NCI-H1092 (cell line): ENCODE data around the gene CFAP157.
"Not testable (repeated sequence)": the region's sequence is repeated elsewhere in the genome, so short reads cannot be mapped to it uniquely, and the experiment has no call there.

Experiments used
- DNase-seq: peaks from one replicate; lab custom pipeline; 2025; lab: John Stamatoyannopoulos, UW

The CFAP157 gene

GRCh38 chr9:127735530-127736185 lies 28.9 kb downstream of the CFAP157 start:
- DNase-seq: no peak

DNA sequence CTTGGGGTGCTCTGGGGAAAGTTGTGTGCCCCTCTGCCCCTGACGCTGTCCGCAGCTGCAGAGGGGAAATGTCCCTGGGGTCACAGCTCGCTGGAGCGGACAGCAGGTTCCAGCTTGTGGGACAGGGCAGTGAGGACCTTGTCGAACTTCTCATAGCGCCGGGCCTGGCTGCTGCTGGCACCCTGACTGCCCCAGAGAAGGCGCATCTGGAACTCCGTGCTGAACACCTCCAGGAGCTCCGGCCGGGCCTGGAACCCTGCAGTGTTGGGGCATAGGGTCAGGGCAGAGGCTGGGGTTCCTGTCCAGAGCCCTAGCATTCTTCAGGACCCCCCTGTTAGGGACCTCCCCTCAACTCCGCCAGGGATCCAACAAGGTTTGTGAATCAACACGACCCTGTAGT lies 31.9 kb downstream of the CFAP157 start:
- no peak for DNase-seq

DNA sequence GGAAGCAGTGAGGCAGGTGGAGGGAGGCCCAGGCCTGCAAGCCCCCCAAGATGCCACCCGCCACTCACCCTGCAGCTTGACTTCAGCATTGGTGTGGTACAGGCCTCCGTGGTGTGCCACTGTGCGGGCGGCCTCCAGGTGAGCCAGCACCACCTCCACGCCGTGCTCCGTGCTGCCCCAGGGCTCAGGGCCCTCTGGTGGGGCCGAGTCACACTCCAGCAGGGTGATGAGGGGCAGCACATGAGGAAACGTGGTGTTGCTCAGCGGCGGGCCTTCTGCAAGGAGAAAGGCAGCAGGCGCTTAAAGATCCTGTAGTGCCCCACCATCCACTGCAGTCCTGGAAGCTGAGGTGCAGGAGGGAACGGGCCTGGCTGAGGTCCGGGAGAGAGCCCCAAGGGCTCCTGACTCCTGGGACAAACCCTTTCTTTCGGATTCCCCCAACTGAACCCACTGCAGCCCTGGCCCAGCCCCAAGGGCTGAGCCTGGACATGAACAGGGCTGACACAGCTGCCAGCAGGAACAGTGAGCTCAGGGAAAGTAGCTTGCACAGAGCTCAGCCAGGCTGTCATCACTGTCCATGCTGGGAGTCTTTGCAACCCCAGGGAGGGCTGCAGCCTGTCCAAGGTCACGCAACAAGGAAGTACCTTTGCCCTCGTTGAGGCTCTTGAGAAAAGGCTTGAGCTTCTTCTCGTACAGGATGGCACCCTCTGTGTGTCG lies 33.0 kb downstream of the CFAP157 start:
- no peak for DNase-seq

GRCh38 chr9:127741831-127742434 lies 35.1 kb downstream of the CFAP157 start:
- no peak for DNase-seq

GRCh38 chr9:127742435-127743088 lies 35.8 kb downstream of the CFAP157 start:
- DNase-seq: no peak

DNA sequence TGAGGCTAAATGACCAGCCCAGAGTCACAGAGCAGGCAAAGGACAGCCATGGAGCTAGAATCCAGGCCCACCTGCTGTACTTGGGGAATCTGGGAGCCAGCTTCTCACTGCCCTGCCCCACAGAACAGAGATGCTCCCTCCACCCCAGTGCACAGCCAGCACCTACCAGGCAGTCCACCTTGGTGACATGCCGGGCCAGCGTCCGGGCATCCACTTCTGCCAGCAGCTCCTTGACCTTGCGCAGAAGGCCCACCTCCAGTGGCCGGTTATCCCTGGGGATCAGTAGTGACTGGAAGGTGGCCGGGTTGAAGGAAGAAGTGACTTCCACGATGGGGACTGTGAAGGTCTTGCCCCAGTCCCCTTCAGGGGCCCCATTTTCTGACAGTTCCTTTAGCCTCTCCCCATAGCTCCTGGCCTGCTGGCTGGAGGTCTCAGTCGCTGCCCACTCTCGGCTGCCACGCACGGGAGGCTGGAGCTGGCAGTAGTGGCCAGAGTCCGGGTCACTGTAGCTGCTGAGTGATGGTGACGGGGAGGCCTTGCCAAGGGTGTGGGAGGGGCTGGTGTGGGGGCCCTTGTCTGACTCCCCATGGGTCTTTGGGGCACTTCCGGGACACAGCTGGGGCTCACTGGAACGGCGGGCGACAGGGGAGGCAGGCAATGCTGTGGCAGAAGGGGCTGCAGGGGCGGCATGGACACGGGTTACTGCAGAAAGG lies 37.8 kb downstream of the CFAP157 start:
- DNase-seq: no peak

DNA sequence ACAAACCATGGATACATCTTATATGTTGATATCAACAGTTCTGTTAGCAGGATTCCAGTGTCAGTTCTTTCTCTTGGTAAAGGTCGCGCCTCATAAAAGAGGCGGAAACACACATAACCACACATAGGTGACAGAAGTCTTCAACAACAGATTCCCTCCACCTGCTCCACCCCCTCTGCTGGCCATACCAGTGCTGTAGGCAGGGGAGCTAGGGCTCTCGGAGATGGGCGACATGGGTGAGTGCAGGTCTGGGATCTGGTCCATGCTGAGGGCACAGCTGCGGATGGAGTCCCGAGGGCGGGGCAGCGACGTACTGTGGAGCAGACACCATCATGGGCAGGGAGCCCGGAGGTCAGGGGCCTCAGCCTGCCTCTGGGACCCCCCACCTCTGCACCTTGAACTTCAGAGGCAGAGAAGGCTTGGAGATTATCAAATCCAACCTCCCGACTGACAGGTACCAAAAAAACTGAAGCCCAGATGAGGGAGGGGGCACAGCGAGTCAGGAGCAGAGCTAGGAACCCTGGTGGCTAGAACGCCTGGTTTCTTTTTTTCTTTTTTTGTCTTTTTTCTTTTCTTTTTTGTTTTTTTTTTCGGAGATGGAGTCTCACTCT lies 40.3 kb downstream of the CFAP157 start:
- no peak for DNase-seq

GRCh38 chr9:127749090-127749787 lies 42.5 kb downstream of the CFAP157 start:
- DNase-seq: no peak

- no peak for DNase-seq
These were observed 44.7 kb downstream of the CFAP157 start for GRCh38 chr9:127751269-127752054.

DNA sequence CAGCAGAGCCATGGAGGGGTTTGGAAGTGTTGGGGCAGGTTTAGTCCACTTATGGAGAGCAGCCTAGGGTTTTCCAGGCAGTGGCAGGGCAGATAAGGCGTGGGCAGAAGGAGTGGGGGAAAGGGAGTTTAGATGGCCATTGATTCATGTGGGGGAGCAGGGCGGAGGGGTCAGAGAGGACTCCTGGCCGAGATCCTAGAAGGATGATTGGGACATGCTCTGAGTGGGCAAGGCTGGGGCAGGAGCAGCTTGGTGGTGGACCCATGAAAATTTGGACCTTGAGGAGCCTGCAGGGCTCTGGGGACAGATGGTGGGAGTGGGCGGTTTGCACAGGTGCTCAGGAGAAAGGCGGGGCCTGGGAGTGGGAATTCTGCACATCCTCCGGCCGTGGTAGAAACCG lies 46.4 kb downstream of the CFAP157 start:
- no peak for DNase-seq

- no peak for DNase-seq
These were observed 46.8 kb downstream of the CFAP157 start for GRCh38 chr9:127753622-127754021.

DNA sequence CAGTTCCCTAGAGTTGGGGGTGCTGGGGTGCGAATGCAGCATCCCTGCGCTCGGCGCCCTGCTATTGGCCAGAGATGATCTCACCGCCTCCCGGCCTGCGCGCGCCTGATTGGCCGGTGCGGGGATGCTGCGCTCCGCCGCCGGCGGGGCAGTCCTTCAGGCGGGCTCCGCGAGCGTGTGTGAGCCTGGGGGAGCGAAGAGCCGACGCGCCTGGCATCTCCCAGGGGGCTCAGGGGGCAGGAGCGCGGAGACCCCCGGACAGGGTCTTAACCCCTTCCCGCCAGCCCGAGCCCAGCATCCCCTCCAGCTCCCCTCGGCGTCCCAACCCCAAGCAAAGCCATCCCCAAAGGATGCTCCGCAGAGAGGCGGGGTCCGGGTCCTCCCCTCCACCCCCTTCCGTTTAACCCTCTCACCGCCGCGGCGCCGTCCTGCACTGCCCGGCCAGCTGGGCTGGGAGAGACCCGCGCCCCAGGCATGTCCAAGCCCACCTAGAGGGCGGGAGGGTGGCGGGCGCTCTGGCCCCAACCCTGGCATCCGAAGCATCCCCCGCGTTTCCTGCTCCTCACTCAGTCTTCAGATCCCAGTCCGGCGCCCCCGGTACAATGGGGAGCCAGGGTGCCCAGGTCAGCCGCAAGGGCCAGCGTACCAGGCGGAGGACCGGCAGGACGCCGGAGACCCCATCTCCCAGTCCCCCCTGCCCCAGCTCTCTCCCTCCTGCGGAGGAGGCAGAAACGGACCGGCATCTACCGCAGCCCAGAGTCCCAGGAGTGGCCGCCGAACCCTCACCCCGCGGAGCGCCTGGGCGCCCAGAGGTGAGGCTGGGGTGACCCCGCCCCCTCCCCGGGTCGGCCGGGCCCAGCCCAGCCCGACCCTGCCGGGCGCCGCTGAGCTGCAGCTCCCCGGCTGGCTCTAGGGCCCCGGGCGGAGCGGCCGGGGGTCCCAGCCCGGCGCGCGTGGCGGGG lies 47.6 kb downstream of the CFAP157 start:
- DNase-seq: no peak

GRCh38 chr9:127755061-127756060 lies 48.6 kb downstream of the CFAP157 start:
- no peak for DNase-seq

- DNase-seq: no peak
These were observed 49.4 kb downstream of the CFAP157 start for GRCh38 chr9:127756233-127756632.

GRCh38 chr9:127756776-127757175 lies 50.0 kb downstream of the CFAP157 start:
- not testable (repeated sequence) for DNase-seq

DNA sequence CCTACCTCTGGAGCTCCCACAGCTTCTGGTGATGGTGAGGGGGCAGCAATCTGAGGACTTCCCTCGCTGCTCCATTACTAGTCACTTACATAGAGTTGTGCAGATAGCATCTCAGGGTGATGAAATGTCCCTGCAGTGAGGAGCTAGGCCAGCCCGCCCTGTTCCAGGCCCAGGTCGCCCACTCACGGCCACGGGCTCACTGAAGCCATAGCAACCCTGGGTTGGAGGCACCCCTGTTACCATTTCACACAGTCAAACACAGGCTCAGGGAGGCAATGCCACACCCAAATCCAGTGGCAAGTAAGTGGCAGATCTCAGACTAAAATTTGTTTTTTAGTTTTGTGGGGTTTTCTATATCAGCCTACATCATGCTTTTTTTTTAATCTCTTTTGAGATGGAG lies 52.1 kb downstream of the CFAP157 start:
- no peak for DNase-seq

GRCh38 chr9:127761061-127761460 lies 54.3 kb downstream of the CFAP157 start:
- no peak for DNase-seq

DNA sequence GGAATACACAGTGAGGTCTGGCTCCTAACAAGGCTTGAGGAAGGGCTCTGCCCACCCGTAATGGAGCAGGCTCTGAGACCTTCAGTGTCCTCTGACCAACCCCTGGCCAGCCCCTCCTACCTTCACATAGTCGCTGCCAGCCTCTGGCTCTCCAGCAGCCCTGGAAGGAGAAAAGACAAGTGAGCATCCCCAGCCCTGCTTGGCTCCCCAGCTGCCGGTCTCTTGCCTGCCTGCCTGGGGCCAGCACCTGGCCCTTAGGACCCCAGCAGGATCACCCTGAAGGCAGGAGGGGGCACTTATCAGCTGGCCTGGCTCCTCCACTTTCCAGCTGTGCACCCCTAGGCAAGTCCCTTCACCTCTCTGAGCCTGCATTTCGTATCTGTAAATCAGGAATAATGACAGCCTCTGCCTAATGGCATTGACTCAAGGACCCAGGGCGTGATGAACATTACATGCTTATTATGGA lies 54.7 kb downstream of the CFAP157 start:
- no peak for DNase-seq
